Measurements from ENCODE around the gene CRYL1. TPM values are rescaled to one million over a fixed set of nuclear protein-coding genes. Genes with fewer than 3 reads are reported as not detected.

CRYL1 gene
- total and polyA plus RNA-seq, 2 of the 13 experiments (the other 11 are each of a cell fraction or from before 2014, with no cell fraction given) = 57.2 to 115 TPM

- TF ChIP-seq HINFP (CRISPR knock-in tag; IDR thresholded peaks at IDR 0.05; ENCODE audit: low read depth) (no peak), PAWR (CRISPR knock-in tag; IDR thresholded peaks at IDR 0.05; ENCODE audit: borderline replicate concordance) (no peak), SMAD1 (CRISPR knock-in tag; IDR thresholded peaks at IDR 0.05; ENCODE audit: borderline replicate concordance, low read depth) (no peak), ZNF235 (CRISPR knock-in tag; IDR thresholded peaks at IDR 0.05; ENCODE audit: borderline replicate concordance) (no peak), GATAD1 (CRISPR knock-in tag; IDR thresholded peaks at IDR 0.05) (no peak), FOXO1 (CRISPR knock-in tag; IDR thresholded peaks at IDR 0.05) (peak; percentile 60), HMGXB4 (CRISPR knock-in tag; IDR thresholded peaks at IDR 0.05; ENCODE audit: borderline replicate concordance in 1 of 2, low read depth in 1 of 2) (no peak), ZHX1 (CRISPR knock-in tag; IDR thresholded peaks at IDR 0.05; ENCODE audit: low read depth) (no peak), ZNF644 (CRISPR knock-in tag; IDR thresholded peaks at IDR 0.05; ENCODE audit: low read depth) (peak; percentile 64; the same call in 1 of the 2 replicates), AHR (CRISPR knock-in tag; IDR thresholded peaks at IDR 0.05) (no peak), FOXO4 (CRISPR knock-in tag; conservative IDR thresholded peaks at IDR 0.05) (0 out of 2 replicates have a peak, but pooled peaks have one; percentile 36), TIGD3 (CRISPR knock-in tag; IDR thresholded peaks at IDR 0.05; ENCODE audit: borderline replicate concordance) (no peak), RFXANK (CRISPR knock-in tag; IDR thresholded peaks at IDR 0.05) (no peak), HNF4G (IDR thresholded peaks at IDR 0.05; ENCODE audit: borderline replicate concordance, low read depth, low read length) (no peak), HNF4G (CRISPR knock-in tag; IDR thresholded peaks at IDR 0.05; ENCODE audit: borderline replicate concordance, low read depth) (no peak), IKZF5 (CRISPR knock-in tag; IDR thresholded peaks at IDR 0.05) (no peak), TBX3 (IDR thresholded peaks at IDR 0.05; ENCODE audit: borderline replicate concordance) (no peak), NR2F6 (IDR thresholded peaks at IDR 0.05) (no peak), NR2F6 (CRISPR knock-in tag; IDR thresholded peaks at IDR 0.05) (peak; percentile 68)
Measured at GRCh38 chr13:20553311-20553710, 27.7 kb upstream of the CRYL1 start (continued).

All from HepG2 (cell line).